Peyer's patch (tissue), 4 donors: ENCODE measurements around the gene SMYD3. TPM values are rescaled to one million over a fixed set of nuclear protein-coding genes. Genes with fewer than 3 reads are reported as not detected.

Experiments used
- DNase-seq, 3 donors: peaks; one replicate each; pipeline ENCODE4 v3.0.0-alpha.2; 2017 to 2019
- H3K27ac ChIP-seq, 4 donors: fragments of 200-600 bp; sonication (generic); one replicate each; pipeline ENCODE4 v1.5.1; 2016 to 2019
- H3K27me3 ChIP-seq, 2 donors: fragments of 200-600 bp; sonication (generic); one replicate each; pipeline ENCODE4 v1.5.1; 2019
- H3K36me3 ChIP-seq, 3 donors: fragments of 200-600 bp; sonication (generic); one replicate each; pipeline ENCODE4 v1.5.1; 2016 to 2019
- H3K4me1 ChIP-seq, 4 donors: fragments of 200-600 bp; sonication (generic); one replicate each; pipeline ENCODE4 v1.5.1; 2016 to 2019
- H3K4me3 ChIP-seq, 4 donors: fragments of 200-600 bp; sonication (generic); 1 replicate in 3 of 4; 2 replicates in 1 of 4; pipeline ENCODE4 v1.5.1; 2016 to 2019; ENCODE audit warnings: mild to moderate bottlenecking in 1 of 4
- H3K9me3 ChIP-seq, 4 donors: fragments of 200-600 bp; sonication (generic); one replicate each; pipeline ENCODE4 v1.5.1; 2016 to 2019; ENCODE audit warnings: mild to moderate bottlenecking in 1 of 4
- POLR2A ChIP-seq, 2 donors: fragments of 450-650 bp; IDR thresholded peaks; one replicate each; pipeline ENCODE4 v1.5.1; 2017; ENCODE audit warnings: antibody characterized with exemption in 2 of 2, mild to moderate bottlenecking in 2 of 2, moderate library complexity in 2 of 2
- total RNA-seq, 4 donors: library from RNA; depleted of rRNA; stranded (reverse); fragments of >200 nt; gene quantifications; one replicate each; pipeline ENCODE4 v1.1.0, GENCODE V29; 2016
- TF ChIP-seq, protein P1 (sequence below), 6 experiments: fragments of 450-650 bp in 4 of 6; fragments of 200-600 bp in 2 of 6; sonication (generic) in 1 of 6; IDR thresholded peaks; one replicate each; pipeline ENCODE4 v1.5.1; 2017 to 2019; ENCODE audit warnings: antibody characterized with exemption in 6 of 6, mild to moderate bottlenecking in 3 of 6, moderate library complexity in 1 of 6

The SMYD3 gene
- total RNA-seq, 4 donors from 2014 or later, result 19.8 to 55.3 (median 26.9) TPM

DNA sequence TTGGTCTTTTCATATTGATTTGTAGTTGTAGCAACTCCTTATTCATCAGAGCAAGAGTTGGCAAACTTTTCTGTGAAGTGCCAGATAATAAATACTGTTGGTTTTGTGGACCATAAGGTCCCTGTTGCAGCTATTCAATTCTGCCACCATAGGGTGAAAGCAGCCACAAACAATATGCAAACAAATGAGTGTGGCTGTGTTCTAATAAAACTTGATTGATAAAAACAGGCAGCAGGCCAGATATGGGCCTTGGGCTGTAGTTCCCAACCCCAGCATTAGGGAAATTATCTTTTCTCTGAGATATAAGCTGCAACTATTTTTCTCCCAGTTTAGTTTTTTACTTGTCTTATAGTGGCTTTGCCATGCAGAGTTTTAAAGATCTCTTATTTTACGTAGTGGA, 469.2 kb downstream of the SMYD3 start:
- no peak for DNase-seq
- H3K4me1 ChIP-seq, result no peaks in the 10 kb centered on the region
- H3K27me3 ChIP-seq, result no peaks in the 10 kb centered on the region
- no peak for TF ChIP-seq POLR2A (IDR thresholded peaks at IDR 0.05)
- TF ChIP-seq, protein P1, sequence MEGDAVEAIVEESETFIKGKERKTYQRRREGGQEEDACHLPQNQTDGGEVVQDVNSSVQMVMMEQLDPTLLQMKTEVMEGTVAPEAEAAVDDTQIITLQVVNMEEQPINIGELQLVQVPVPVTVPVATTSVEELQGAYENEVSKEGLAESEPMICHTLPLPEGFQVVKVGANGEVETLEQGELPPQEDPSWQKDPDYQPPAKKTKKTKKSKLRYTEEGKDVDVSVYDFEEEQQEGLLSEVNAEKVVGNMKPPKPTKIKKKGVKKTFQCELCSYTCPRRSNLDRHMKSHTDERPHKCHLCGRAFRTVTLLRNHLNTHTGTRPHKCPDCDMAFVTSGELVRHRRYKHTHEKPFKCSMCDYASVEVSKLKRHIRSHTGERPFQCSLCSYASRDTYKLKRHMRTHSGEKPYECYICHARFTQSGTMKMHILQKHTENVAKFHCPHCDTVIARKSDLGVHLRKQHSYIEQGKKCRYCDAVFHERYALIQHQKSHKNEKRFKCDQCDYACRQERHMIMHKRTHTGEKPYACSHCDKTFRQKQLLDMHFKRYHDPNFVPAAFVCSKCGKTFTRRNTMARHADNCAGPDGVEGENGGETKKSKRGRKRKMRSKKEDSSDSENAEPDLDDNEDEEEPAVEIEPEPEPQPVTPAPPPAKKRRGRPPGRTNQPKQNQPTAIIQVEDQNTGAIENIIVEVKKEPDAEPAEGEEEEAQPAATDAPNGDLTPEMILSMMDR (IDR thresholded peaks at IDR 0.05), result no peak
- no peaks in the 10 kb centered on the region for H3K9me3 ChIP-seq
- no peaks in the 10 kb centered on the region for H3K36me3 ChIP-seq
- no peak overlapping the region for H3K4me3 ChIP-seq
- no peak overlapping the region for H3K27ac ChIP-seq

DNA sequence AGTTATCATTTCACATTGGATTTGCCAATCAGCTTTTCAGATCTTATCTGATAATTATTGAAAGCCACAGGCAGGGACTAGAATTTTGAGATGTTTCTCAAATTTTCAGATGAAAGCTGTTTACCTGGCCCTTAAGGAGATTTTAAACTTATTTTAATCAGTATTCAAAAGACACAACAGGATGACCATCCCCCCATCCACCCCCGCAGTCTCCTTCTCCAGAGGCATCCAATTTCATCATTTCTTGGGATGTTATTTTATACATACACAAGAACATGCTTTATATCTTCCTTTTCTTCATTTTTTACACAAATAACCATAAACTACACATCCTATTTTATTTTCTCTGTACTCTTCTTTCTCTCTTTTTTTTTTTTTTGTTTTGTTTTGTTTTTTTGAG, 470.9 kb downstream of the SMYD3 start:
- H3K4me1 ChIP-seq, result no peaks in the 10 kb centered on the region
- no peak overlapping the region for H3K4me3 ChIP-seq
- TF ChIP-seq, protein P1 (IDR thresholded peaks at IDR 0.05), result no peak
- no peak for TF ChIP-seq POLR2A (IDR thresholded peaks at IDR 0.05)
- H3K9me3 ChIP-seq, result no peaks in the 10 kb centered on the region
- no peak for DNase-seq
- no peaks in the 10 kb centered on the region for H3K36me3 ChIP-seq
- H3K27ac ChIP-seq, result no peak overlapping the region
- no peaks in the 10 kb centered on the region for H3K27me3 ChIP-seq

DNA sequence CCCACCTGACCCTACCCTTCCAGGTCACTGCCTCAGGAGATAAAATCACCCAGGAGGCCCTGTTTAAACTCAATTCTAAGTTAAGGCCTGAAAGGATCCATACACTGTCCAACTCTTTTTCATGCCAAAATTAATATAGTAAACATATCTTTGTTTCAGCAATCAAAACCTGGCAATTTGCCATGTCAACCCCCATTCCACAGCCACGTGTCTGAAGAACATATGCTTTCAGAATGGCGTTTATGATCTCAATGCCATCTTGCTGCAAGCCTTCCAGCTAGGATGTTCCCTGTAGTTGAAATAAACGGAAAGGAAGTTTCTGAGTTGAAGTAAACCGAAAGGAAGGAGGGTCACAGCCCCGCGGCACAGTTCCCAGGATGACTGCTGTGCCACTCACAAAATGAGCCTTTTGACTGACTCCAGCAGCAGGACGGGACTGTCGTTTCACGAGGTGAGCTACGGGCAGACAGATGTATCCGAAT, 472.0 kb downstream of the SMYD3 start:
- no peaks in the 10 kb centered on the region for H3K27me3 ChIP-seq
- H3K27ac ChIP-seq, result no peak overlapping the region
- no peaks in the 10 kb centered on the region for H3K9me3 ChIP-seq
- no peak overlapping the region for H3K4me3 ChIP-seq
- H3K36me3 ChIP-seq, result no peaks in the 10 kb centered on the region
- no peak for DNase-seq
- TF ChIP-seq, protein P1 (IDR thresholded peaks at IDR 0.05), result no peak
- TF ChIP-seq POLR2A (IDR thresholded peaks at IDR 0.05), result no peak
- no peaks in the 10 kb centered on the region for H3K4me1 ChIP-seq

DNA sequence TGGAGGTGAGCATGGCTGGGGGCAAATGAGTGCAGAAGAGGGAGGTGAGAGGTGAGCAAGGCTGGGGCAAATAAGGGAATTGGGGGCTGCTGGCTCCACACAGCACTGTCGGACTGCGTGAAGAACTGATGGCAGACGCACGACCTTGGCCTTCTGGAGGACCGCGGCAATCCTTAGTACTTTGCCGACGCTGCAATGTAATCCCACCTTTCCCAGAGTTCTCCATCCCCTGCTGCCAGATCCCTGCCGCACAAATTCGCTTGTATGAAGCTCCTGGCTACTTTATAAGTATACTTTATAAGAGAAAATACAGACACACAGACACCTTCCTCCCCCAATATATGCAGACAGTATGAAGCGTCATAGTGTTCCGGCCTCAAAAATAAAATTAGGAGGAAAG, 472.4 kb downstream of the SMYD3 start:
- TF ChIP-seq, protein P1 (IDR thresholded peaks at IDR 0.05), result no peak
- no peak for TF ChIP-seq POLR2A (IDR thresholded peaks at IDR 0.05)
- Histone ChIP-seq H3K27me3 (no peaks in the 10 kb centered on the region), H3K36me3 (no peaks in the 10 kb centered on the region), H3K4me1 (no peaks in the 10 kb centered on the region), H3K27ac (no peak overlapping the region), H3K4me3 (no peak overlapping the region), H3K9me3 (no peaks in the 10 kb centered on the region)
- DNase-seq, result no peak

DNA sequence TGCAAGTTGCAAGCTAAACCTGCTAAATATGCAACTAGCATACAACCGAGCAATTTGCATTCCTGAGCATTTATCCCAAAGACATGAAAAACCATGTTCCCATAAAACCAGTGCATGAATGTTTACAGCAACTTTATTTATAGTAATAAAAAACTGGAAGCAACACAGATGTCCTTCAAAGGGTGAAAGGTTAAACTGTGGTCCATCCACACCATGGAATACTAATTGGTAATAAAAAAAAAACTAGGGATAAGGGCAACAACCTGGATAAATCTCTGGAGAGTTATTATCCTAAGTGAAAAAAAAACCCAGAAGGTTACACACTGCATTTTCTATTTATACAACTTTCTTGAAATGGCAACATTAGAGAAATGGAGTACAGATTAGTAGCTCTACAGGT, 474.1 kb downstream of the SMYD3 start:
- no peaks in the 10 kb centered on the region for H3K4me1 ChIP-seq
- H3K27me3 ChIP-seq, result no peaks in the 10 kb centered on the region
- no peak overlapping the region for H3K4me3 ChIP-seq
- DNase-seq, result no peak
- H3K27ac ChIP-seq, result no peak overlapping the region
- no peaks in the 10 kb centered on the region for H3K36me3 ChIP-seq
- H3K9me3 ChIP-seq, result no peaks in the 10 kb centered on the region
- TF ChIP-seq, protein P1 (IDR thresholded peaks at IDR 0.05), result no peak
- no peak for TF ChIP-seq POLR2A (IDR thresholded peaks at IDR 0.05)

DNA sequence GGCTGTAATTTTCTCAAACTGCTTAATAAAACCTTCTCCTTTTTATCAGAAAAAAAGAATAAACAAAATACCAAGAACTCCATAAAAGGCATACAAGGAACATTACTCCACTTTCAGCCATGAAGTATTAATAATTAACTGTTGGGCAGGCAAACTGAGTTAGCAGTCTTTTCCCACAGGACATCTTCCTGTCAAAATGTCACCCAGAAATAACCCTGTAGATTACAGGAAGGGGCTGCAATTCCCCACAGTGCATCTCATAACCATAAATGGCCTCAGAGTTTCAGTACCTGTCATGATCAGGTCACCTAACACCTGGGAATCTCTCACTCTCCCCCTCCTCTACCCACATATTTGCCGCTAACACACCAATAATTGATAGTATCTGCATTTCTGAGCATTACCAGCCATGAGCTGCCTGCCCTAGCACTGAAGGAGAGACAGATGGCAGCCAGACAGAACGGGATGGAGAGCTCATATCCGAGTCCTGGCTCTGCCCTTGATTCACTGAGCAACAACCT, 475.0 kb downstream of the SMYD3 start:
- no peaks in the 10 kb centered on the region for H3K9me3 ChIP-seq
- H3K27me3 ChIP-seq, result no peaks in the 10 kb centered on the region
- no peak overlapping the region for H3K27ac ChIP-seq
- TF ChIP-seq POLR2A (IDR thresholded peaks at IDR 0.05), result no peak
- TF ChIP-seq, protein P1 (IDR thresholded peaks at IDR 0.05), result no peak
- no peaks in the 10 kb centered on the region for H3K4me1 ChIP-seq
- no peak overlapping the region for H3K4me3 ChIP-seq
- H3K36me3 ChIP-seq, result no peaks in the 10 kb centered on the region
- no peak for DNase-seq
